ENCODE results near the gene ZGLP1.

ZGLP1 gene

DNA sequence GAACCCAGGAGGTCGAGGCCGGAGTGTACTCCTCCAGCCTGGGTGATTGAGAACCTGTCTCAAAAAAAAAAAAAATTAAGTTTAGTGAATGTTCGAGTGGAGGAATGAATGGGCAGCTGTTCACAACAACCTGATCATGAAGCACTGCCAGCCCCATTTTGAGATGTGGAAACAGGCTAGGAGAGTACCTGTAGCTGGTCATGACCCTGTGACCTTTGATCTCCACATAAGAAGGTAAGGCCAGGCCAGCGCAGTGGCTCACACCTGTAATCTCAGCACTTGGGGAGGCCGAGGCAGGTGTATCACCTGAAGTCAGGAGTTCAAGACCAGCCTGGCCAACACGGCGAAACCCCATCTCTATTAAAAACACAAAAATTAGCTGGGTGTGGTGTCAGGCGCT is 16.1 kb upstream of the ZGLP1 start:
- DNase-seq: no peak

GRCh38 chr19:10321874-10322835 is 12.5 kb upstream of the ZGLP1 start:
- no peak for DNase-seq

- no peak for DNase-seq
Measured at GRCh38 chr19:10321417-10321797, 11.8 kb upstream of the ZGLP1 start.

DNA sequence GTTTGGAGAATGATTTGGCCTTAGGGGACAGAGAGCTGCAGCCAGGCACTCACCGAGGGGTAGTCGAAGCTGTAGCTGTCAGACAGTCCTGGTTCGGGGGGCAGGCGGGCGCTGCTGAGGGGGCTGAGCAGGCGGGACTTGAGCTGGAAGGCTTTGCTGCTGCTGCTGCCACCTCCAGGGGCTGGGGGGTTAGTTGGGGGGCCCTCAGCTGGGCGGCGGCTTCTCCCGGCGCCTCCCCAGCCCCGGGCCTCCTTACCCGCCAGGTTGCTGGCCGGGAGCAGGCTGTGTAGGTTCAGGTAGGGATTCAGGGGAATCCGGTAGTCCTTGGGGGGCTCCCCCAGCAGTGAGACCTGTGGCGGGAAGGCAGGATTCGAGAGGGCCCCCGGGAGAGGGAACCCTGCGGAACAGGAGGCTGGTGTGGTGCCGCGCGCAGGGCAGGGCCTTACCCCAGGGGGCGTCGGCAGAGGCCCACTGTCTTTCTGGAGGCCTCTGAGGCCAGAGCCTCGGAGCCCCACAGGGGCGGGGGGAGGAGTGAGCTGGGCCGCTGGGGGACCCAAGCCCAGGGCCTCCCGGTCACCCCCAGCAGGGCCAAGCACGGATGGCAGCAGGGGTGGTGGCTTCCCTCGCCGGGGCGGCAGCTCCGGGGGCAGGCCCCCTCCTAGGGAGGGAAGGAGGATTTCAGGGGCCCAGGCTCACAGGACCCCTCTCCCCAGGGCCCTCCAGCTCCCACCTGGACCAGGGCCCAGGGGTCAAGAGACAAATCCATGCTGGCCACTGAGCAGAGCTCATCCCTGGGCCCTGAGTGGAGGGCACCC is 11.2 kb upstream of the ZGLP1 start:
- no peak for DNase-seq

GRCh38 chr19:10318807-10319682 is 9.4 kb upstream of the ZGLP1 start:
- DNase-seq: no peak

DNA sequence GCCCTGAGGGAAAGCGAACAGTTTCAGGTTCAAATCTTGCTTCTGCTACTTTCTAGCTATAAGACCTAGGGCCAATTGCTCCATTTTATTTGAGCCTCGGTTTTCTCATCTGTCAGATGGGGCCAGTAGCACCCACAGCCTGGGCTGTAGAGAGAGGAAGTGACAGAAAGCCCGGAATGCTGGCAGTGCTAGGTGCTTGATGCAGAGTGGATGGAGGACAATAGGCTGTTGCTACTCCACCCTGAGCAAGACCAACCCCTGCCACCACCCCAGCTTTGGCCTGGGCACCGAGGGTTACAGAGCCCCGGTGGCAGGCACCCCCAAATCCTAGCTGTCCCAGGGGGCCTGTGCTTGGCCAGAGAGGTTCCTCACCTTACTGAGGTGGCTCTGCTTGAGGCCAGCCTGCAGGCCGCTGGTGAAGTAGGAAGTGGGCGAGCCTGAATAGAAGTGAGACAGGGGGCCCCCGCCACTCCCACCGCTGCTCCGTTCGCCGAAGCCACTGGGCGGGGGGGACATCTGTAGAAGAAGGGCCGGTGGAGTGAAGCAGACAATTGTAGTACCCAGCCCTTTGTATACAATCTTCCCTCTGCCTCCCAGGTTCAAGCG is 8.3 kb upstream of the ZGLP1 start:
- DNase-seq: no peak

DNA sequence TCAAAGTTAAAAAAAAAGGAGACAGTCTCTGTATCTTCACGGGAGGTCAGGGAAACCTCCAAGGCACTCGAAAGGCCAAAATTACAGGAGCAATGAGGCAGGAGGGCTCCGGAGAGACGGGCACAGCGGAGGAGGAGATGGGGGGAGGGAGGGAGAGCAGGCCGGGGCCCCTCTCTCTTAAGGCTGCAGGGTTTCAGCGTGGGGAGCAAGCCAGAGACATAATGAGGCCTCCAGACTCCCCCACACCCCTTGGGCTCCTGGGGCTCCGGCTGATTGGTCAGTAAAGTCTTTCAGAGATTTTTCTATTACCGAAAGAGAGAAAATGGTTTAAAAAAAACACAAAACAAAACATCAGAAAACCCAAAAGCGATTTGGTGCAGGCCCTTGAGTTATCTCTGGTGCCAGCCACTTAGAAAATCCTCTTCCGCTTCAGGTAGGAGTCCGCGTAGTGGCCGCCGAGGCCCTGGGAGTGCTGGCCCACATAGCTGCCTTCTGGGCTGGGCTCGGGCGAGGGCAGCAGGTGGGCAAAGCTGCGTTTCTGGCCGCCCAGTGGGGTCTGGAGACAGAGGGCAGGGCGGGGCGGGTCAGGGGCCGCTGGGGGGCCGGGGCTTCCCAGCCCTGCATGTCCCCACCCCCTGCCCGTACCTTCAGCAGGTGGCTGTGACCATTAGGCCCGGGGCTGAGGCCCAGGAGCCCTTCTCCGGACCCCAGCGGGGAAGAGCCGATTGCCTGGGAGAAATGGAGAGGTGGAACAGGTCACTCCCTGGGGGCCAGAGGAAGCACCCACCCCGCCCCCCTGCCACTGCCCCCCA is 7.6 kb upstream of the ZGLP1 start:
- no peak for DNase-seq

- no peak for DNase-seq
Measured at GRCh38 chr19:10316229-10317044, 6.8 kb upstream of the ZGLP1 start.

GRCh38 chr19:10315335-10316214 is 6.0 kb upstream of the ZGLP1 start, which contains the start of gene FDX2:
FDX2 (minus strand) TSS chr19:10316015; CDS start chr19:10315996, 19 bp downstream.
- DNase-seq: peak; percentile 92

DNA sequence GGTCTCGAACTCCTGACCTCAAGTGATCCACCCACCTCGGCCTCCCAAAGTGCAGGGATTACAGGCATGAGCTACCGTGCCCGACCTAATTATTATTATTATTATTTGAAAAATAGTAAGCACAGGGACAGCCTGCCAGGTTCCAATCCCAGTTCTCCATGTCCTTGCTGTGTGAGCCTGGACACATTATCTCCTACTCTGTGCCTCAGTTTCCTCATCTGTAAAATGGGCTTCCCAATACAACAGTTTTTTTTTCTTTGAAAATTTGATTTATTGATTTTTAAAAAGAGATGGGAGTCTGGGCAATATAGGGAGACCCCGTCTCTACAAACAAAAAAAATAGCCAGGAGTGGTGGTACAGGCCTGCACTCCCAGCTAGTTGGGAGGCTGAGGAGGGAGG is 3.3 kb downstream of the ZGLP1 start:
- no peak for DNase-seq

DNA sequence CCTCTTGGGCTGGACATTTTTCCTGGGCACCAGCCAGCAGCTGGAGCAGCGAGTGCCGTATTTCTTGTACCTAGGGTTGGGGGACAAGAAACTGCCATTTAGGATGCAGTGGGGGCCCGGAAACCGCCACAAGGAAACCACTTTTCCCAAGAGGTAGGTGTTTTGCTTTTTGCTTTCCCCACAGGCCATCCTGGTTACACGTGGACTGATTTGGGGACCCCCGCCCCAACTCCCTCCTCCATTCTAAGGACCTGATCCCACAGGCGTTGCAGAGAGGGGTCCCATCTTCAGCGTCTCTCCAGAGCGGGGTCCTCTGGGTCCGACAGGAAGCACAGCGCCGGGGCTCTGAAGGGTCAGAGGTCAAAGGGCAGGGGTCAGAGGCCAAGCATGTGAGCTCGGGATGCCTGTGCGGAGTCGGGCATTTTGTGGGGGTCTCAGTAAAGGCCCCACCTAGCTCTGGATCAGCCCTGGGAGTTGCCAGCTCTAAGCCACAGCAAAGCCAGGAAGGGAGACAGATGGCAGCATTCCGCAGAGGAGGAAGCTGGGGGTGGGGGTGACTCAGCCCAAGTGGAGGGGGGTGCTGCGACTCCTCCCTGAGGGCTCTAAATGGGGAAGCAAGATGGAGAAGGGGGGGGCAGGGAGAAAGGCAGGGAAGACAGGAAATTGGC is 4.3 kb downstream of the ZGLP1 start:
- no peak for DNase-seq

GRCh38 chr19:10299545-10300458 is 9.8 kb downstream of the ZGLP1 start:
- DNase-seq: no peak

- no peak for DNase-seq
Measured at GRCh38 chr19:10295847-10296591, 13.6 kb downstream of the ZGLP1 start.

- DNase-seq: peak; percentile 85
Measured at GRCh38 chr19:10295305-10295846, 14.2 kb downstream of the ZGLP1 start.

DNA sequence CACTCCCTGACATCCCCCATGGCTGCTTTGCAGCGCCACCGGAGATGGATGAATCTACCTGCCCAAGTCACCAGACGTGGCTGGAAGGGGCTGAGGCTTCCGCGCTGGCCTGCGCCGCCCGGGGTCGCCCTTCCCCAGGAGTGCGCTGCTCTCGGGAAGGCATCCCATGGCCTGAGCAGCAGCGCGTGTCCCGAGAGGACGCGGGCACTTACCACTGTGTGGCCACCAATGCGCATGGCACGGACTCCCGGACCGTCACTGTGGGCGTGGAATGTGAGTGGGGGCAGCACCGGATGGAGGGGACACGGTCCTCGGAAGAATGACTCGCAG is 15.3 kb downstream of the ZGLP1 start:
- DNase-seq: no peak

GRCh38 chr19:10293637-10294367 is 15.8 kb downstream of the ZGLP1 start:
- no peak for DNase-seq
